NB4 (cell line): ENCODE data around the gene TPST2.

Experiments
- POLR2A ChIP-seq: IDR thresholded peaks from 2 replicates; pipeline ENCODE4 v1.6.1; 2011; ENCODE audit warnings: mild to moderate bottlenecking; ENCODE audit not compliant: insufficient read length; ENCODE audit errors: extremely low read depth
- TF ChIP-seq, protein P1 (sequence below): IDR thresholded peaks from one replicate; pipeline ENCODE4 v1.5.1; 2012; ENCODE audit warnings: low read depth, low read length
- TF ChIP-seq, protein P2 (sequence below): IDR thresholded peaks from 2 replicates; pipeline ENCODE4 v1.6.1; 2011; ENCODE audit warnings: low read depth, low read length

DNA sequence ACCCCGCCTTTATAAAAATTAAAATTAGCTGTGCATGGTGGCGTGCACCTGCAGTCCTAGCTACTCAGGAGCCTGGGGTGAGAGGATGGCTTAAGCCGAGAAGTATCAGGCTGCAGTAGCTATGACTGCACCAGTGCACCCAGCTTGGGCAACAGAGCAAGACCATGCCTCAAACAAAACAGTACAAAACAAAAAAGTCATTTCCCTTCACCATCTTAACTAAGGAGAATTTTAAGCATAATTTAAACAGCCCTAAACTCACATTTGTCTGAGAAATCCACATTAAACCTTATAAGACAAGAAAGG, 54.4 kb downstream of the TPST2 start:
- TF ChIP-seq, protein P1, sequence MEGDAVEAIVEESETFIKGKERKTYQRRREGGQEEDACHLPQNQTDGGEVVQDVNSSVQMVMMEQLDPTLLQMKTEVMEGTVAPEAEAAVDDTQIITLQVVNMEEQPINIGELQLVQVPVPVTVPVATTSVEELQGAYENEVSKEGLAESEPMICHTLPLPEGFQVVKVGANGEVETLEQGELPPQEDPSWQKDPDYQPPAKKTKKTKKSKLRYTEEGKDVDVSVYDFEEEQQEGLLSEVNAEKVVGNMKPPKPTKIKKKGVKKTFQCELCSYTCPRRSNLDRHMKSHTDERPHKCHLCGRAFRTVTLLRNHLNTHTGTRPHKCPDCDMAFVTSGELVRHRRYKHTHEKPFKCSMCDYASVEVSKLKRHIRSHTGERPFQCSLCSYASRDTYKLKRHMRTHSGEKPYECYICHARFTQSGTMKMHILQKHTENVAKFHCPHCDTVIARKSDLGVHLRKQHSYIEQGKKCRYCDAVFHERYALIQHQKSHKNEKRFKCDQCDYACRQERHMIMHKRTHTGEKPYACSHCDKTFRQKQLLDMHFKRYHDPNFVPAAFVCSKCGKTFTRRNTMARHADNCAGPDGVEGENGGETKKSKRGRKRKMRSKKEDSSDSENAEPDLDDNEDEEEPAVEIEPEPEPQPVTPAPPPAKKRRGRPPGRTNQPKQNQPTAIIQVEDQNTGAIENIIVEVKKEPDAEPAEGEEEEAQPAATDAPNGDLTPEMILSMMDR: no peak
- TF ChIP-seq, protein P2, sequence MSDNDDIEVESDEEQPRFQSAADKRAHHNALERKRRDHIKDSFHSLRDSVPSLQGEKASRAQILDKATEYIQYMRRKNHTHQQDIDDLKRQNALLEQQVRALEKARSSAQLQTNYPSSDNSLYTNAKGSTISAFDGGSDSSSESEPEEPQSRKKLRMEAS: no peak
- no peak for TF ChIP-seq POLR2A
